Raji (cell line): ENCODE measurements around the gene SEL1L3.
A peak's percentile ranks its signal among the peaks of the same experiment; 100 is the strongest.

Source experiments
- POLR2A ChIP-seq: IDR thresholded peaks from 2 replicates; pipeline ENCODE4 v1.6.1; 2011; ENCODE audit warnings: low read depth, low read length, control low read depth; ENCODE audit not compliant: insufficient read depth

Gene SEL1L3

DNA sequence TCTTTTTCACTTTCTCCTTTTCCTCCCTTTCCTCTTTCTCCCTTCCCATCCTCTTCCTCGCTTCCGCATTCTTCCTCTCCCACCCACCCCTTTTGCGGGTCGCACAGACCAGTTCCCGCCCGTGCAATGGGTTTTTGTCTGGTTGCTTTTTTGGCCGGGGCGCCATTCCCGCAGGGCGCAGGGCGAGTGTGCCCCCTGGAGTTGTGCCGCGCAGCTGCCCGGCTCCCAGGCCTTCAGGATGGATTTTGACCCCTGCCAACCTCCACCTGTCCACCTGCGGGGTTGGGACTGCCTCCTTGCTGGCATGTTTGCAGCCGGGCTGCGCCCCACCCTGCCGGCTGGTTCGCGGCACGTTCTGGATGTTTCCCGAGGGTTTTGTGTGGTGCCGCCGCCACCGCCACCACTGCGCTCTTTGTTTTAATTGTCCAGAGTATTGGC, 578 bp upstream of the SEL1L3 start:
- no peak for TF ChIP-seq POLR2A

- TF ChIP-seq POLR2A, result peak; percentile 48
Observed at GRCh38 chr4:25861951-25862410, 807 bp downstream of the SEL1L3 start.

GRCh38 chr4:25861280-25861950, 1.4 kb downstream of the SEL1L3 start:
- TF ChIP-seq POLR2A, result no peak; the same call in 1 of the 2 replicates

DNA sequence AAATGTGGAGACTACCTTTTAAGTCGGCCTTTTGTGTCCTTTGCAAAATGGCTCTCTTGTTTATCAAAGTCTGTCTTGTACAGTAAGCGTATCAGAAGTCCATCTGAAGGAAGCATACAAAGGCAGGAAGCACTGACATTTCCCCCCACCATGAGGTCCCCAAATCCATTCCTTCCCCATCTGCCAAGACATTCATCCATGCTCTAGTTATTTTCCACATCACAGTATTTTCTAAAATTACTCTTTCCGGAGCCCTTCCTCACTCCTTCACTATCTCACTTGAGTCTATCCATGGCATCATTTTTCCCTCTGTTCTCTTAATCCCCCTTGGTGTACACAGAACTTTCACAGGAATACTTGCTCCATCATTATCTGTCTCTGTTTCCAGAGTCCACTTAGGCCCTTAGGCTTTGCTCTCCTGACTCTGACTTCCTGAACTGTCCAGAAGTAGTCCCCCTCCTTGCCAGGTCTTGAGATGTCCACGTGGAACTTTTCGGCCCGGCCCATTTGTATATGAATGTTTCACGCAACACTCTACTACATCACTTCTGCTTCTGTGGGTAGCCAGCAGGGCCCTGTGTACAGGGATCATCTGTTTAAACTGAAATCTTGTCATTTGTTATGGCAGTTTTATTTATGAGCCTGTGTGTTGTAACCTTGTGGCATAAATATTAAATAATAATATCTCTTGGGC, 2.1 kb downstream of the SEL1L3 start:
- peak; percentile 87 for TF ChIP-seq POLR2A

DNA sequence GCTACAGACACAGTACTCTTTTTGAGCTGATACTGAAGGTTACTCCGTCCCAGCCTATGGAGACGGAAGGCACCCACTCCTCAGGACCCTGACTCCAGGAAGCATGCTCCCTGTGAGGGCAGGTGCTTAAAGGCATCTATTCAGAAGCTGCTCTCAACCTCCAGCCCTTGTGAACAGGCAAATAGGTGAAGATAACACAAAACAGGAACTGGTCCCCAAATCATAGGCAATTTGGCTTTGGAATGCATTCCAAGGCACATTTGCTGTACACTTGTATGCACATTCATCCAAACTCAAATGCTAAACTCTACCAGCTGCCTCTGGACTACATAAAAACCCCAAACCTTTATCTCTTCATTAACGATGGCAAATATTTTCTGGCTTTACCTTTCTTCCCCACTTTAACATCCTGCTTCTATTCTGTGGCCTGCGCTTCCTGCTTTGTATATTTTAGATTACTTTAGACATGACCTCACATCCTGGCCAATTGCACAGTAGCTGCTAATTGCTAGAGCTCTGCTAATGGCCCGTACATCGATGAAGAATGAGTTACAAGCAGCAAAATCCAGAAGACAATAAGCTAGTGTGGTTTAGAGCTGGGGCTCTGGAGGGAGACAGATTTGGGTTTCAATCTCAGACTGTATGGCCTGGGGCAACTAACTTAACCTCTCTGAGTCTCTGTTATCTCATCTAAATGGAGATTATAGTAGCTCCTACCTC, 3.2 kb downstream of the SEL1L3 start:
- TF ChIP-seq POLR2A, result no peak

DNA sequence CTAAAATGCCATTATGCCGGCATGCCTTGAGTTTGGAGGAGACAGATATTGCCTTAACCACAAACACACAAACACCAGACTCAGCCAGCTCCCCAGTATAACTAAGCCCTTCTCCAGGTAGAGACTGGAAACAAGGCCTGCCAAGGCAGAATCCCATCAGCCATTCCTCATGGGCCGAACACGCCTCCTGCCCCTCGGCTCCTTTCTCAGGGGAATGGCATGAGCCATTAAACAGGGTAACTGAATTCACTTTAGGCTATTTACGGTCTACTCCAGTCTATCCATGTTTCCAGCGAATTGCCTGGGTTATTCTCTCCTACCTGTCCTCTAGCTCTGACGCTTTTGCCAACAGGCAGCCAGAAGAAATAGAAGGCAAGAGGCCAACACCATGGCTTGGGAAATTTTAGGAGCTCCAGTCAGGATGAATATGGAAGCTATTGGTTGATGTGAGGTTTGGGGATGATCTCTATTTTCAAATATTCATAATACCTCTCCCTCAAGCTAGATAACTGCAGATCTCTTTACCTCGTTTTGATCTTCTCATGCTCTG, 4.9 kb downstream of the SEL1L3 start:
- no peak for TF ChIP-seq POLR2A

DNA sequence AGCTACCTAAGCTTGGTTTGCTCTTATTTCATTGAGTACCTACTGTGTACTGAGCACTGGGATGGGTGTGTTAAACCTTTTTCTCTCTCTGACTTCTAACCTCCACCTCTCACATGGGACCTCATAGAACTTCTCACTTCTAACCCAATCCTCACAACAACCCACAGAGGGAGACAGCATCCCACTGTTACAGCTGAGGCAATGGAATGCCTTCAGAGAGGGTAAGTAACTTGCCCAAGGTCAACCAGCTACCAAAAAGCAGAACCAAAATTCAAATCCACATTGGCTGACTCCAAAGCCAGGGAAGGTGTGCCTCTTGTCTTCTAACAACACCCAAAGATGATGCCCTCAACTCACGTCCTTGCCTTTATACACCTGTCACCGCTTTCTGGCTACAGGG, 5.4 kb downstream of the SEL1L3 start:
- TF ChIP-seq POLR2A, result no peak

- no peak for TF ChIP-seq POLR2A
Observed at GRCh38 chr4:25856756-25857155, 6.0 kb downstream of the SEL1L3 start.

GRCh38 chr4:25852103-25852502, 10.7 kb downstream of the SEL1L3 start:
- no peak for TF ChIP-seq POLR2A

GRCh38 chr4:25847329-25847728, 15.5 kb downstream of the SEL1L3 start:
- no peak for TF ChIP-seq POLR2A

GRCh38 chr4:25845841-25846653, 16.7 kb downstream of the SEL1L3 start:
- TF ChIP-seq POLR2A, result no peak

- no peak for TF ChIP-seq POLR2A
Observed at GRCh38 chr4:25844961-25845712, 17.7 kb downstream of the SEL1L3 start.

- no peak for TF ChIP-seq POLR2A
Observed at GRCh38 chr4:25843340-25844097, 19.3 kb downstream of the SEL1L3 start.
